GM18517 (cell line): ENCODE data around the gene ANKK1.

Experiments
- ATAC-seq: cut with Tn5 transposase; IDR thresholded peaks from one replicate; pipeline ENCODE4 v1.9.1; 2021; ENCODE audit warnings: mild to moderate bottlenecking, moderate library complexity; ENCODE audit not compliant: unreplicated experiment

The ANKK1 gene

DNA sequence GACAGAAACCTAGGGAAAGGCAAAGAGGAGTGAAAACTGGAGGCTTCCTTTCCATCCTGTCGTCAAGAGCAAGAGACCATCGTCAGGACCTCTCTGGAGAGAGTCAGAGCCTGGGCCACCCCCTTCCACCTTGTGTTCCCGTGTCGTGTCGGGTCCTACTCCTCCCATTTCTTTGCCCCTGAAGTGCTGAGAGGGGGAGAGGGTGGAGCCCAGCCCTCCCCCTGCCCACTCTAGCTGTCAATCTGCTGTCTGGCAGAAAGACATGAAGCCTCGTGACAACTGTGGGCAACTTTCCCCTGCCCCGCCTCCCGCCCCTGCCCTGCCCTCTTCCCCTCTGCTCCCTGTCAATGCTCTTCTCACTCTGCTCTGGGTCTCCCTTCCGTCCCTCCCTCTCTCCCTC is 20.6 kb downstream of the ANKK1 start:
- no peak for ATAC-seq

DNA sequence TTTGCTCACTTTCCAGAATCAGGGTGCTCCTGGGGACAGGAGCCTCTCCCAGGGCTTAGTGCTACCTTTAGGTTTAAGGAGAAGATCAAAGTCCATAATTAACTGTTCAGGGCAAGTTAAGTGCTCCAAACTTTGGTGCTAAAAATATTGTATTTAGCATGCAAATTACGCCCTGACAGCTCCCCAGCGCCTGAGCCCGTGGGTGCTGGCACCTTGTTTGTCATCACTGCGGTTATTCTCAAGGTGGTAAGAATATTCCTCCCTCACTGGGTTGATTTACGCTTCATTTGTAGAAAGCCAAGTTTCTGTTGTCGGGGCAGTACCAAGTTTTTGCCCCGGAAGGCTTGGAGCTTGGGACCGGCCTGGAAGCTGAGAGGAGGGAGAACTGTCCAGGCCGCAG is 21.3 kb downstream of the ANKK1 start:
- no peak for ATAC-seq

- no peak for ATAC-seq
Observed at GRCh38 chr11:113409526-113409925, 21.9 kb downstream of the ANKK1 start.

- ATAC-seq = no peak
Observed at GRCh38 chr11:113410414-113411135, 23.0 kb downstream of the ANKK1 start.

DNA sequence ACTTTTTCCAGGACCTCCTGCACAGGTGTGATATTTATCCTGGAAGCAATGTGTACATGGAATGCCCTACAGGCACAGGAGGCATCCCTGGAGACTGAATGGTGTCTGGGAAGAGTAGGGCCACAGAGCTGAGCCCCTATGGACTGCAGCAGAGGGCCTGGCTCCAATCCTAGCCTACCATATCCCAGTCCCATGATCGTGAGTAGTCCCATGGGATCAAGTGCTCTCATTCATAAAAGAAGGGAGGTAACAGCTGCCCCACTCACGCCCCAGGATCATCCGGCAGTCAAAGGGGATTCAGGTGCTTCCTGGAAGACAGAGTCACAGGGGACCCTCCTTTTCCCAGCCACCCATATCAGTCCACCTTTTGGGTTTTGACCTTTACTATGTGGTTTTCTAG is 24.0 kb downstream of the ANKK1 start:
- no peak for ATAC-seq

- no peak for ATAC-seq
Observed at GRCh38 chr11:113412675-113413074, 25.1 kb downstream of the ANKK1 start.

DNA sequence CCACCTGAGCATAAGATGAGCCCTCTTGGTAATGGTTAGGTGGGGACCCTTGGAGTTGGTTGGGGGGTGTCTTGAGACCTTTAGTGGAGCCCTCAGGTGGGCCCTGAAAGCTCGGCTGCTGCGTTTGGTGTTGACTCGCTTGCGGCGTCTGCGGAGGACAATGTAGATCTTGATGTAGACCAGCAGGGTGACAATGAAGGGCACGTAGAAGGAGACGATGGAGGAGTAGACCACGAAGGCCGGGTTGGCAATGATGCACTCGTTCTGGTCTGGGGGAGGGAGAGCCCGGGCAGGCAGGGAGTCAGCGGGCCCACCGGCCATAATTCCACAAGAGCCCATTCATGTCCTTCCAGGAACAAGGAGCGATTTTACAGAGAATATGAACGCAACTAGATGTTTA is 27.8 kb downstream of the ANKK1 start:
- ATAC-seq = no peak

DNA sequence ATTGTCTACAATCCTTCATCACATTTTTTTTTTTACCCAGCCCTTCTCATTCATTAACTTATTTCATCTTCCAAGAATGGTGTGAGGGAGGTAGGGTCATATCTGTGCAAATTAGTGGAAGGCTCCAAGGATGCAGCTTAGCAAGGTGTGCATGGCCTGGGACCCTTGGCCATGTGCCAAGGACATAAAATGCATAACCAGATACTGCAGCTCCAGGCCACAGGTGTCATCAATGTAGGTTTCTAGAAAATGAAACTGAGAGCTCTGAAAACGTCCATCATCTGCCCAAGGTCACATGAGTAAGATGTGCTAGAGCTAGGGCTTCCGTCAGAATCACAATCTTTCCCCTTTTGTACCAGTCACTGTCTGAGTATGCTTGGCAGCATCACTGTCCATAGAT is 29.8 kb downstream of the ANKK1 start:
- ATAC-seq = no peak

DNA sequence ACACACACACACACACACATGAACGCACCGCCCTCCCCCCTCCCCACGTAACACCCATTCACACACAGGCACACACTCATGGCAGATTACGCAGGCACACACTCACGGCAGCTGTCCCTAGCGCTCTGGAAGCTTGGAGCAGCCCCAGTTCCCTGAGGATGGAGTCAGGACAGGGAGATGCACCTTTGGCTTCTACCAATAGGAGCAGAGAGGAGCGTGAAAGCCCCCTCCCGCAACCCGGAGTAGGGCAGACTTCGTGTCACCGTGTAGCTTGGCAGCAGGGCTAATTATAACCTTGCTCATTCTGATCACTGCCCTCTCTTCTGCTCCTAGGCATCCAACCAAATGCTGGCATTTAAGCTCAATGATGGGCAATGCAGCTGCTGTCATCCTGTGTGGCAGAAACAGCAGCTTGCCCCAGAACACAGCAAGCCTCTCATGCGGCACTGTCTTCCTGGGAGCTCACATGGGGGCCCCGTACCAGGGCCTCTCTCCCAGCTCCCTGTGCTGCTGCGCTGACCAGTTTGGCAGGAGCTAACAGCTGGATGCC is 31.9 kb downstream of the ANKK1 start:
- ATAC-seq = no peak

GRCh38 chr11:113420808-113421207 is 33.2 kb downstream of the ANKK1 start:
- no peak for ATAC-seq

GRCh38 chr11:113426686-113427085 is 39.1 kb downstream of the ANKK1 start:
- ATAC-seq = no peak

- ATAC-seq = no peak
Observed at GRCh38 chr11:113431746-113432145, 44.2 kb downstream of the ANKK1 start.

- ATAC-seq = no peak
Observed at GRCh38 chr11:113435190-113435968, 47.8 kb downstream of the ANKK1 start.

DNA sequence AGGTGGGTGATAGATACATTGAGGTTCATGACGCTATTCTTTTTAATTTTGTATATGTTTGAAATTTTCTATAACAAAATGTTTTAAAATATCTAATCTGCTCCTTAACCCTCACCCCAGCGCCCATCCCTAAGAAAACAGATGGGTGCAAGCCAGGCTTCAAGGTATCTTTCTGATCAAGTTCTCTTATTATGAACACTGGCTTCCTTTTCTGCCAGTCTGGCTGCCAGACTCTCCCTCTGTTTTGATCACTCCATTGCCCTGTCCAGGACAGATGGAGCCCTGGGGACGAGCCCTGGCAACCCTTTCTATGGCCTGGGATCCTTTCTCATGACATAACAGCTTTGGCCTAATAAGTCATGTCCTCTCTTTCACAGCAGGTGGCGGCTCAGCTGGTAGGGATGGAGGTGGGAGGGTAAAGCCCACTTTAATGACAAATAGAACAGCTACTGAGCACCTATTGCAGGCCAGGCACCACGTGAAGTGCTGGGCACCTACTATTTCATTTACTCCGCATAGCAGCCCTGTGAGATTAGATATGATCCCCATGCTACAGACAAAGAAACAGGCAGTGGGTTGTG is 49.2 kb downstream of the ANKK1 start:
- ATAC-seq = no peak

DNA sequence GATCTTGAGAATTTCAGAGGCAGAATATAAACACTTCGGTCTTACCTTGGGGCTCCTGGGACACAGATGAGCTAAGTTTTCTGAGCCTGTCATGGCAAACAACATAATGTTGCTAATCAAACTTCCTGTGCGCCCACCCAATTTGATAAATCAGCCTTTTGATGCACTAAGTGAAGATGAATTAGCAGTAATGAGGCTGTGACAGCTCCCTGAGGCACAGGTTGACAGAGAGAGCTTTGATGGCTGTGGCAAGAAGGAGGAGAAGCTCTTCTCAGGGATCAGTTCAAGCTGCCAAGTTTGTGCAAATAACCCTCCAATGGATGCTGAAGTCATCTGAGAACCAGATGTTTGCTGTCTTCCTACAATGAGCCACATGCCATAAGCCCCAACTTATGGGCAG is 53.2 kb downstream of the ANKK1 start:
- ATAC-seq = no peak

DNA sequence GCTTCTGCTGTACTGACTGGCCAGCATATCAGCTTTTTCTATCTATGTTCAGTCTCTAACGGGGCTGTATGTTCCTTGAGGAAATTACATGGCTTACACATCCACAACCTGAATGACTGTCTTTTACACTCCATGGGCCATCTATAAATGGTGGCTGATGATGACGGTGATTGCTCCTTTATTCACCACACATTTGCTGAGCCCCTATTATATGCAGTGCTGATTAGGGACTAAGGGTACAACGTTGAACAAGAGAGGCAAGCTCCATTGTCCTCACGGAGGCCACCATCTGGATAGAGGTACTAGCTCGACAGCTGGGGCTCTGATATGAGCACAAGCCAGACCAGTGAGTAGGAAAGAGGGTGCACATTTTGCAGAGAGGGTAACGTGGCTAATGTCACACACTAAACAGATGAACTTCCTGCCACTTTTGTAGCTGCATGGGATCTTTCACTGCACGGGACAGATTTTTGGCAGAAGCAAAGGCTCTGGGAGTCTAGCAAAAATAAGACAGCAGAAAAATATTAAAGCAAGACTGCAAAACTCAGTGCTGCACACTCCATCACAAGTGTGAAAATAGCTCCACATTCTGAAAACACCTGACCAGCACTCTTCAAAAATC is 57.0 kb downstream of the ANKK1 start:
- no peak for ATAC-seq

GRCh38 chr11:113446112-113446511 is 58.5 kb downstream of the ANKK1 start:
- no peak for ATAC-seq

GRCh38 chr11:113446938-113447337 is 59.4 kb downstream of the ANKK1 start:
- no peak for ATAC-seq

DNA sequence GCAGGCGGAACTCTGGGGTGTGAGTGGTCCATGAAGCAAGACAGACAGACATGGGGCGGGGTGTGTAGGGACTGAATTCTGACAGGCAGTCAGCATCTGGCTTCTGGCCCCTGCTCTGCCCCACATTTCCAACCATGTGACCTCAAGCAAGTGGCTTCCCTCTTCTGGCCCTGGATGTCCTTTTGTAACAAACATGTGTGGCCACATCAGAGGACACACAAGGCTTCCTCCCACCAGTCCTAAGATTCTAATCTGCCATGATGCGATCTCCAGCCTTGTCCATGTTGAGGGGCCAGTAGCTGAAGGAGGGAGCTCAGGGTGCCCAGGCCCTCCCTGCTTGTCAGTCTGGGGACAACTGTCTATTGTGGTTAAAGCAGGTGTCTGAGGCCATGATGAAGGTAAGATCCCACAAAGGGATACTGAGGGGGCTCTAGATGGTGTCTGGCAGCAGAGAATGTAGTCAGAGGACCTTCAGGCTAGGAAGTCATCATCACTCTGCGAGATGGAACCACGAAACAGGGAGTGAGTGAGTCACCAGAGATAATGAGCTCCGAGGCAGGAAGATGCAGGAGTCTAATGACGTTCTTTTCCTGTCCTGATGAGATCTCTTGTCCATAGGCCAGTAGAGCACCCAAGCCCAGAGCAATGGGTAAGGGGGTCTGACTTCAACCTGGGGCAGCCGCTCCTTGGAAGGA is 60.2 kb downstream of the ANKK1 start:
- ATAC-seq = no peak

- no peak for ATAC-seq
Observed at GRCh38 chr11:113448316-113448677, 60.7 kb downstream of the ANKK1 start.

GRCh38 chr11:113449743-113450142 is 62.2 kb downstream of the ANKK1 start:
- no peak for ATAC-seq
